ENCODE measurements around the gene PTPRF.

Gene PTPRF

GRCh38 chr1:43554444-43554992 lies 23.8 kb downstream of the PTPRF start:
- peak; percentile 41 for DNase-seq

DNA sequence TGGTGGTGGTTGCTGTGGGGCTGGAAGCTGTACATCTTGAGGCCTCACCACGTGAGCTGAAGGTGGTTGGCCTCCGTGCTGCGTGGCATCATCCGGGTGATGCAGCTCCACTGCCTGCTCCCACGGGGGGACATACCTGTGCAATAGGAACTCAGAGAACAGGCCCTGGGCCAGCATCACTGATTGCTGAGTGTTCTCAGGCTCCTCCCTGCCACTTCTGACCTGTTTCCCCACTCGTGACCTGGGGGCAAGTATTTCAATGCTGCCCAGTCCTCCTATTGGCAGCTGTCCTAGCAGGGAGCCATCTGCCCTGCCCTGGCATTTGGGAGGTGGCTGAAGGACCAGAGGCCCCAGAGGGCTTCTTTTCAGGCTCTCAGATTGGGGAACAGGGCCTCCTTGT lies 26.1 kb downstream of the PTPRF start:
- no peak for DNase-seq

- no peak for DNase-seq
These were observed 27.1 kb downstream of the PTPRF start for GRCh38 chr1:43557744-43558245.

- DNase-seq = no peak
These were observed 27.7 kb downstream of the PTPRF start for GRCh38 chr1:43558346-43558841.

DNA sequence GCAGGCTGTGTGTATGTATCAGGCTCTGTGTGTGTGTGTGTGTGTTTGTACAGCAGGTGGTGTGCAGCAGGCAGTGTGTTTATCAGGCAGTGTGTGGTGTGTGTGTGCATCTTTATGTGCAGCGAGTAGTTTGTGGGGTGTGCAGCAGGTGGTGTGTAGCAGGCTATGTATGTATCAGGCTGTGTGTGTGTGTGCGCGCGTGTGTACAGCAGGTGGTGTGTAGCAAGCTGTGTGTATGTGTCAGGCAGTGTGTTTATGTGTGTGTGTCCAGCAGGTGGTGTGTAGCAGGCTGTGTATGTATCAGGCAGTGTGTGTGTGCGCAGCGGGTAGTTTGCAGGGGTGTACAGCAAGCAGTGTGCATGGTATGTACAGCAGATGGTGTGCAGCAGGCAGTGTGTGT lies 29.0 kb downstream of the PTPRF start:
- DNase-seq = no peak

DNA sequence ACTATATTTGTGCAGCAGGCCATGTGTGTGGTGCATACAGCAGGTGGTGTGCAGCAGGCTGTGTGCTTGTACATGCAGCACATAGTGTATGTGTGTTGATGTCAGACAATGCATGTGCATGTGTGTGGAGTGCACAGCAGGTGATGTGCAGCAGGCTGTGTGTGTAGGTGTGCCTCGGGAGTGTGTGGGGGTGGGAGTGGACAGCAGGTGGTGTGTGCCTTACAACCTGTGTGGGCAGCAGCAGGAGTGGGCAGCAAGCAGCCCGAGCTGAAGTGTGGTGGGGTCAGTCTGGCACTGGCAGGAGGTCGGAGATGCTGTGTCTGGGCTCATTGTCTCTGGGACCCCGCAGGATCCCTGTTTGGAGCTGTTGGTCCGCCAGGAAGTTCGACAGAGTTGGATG lies 29.6 kb downstream of the PTPRF start:
- DNase-seq = no peak

DNA sequence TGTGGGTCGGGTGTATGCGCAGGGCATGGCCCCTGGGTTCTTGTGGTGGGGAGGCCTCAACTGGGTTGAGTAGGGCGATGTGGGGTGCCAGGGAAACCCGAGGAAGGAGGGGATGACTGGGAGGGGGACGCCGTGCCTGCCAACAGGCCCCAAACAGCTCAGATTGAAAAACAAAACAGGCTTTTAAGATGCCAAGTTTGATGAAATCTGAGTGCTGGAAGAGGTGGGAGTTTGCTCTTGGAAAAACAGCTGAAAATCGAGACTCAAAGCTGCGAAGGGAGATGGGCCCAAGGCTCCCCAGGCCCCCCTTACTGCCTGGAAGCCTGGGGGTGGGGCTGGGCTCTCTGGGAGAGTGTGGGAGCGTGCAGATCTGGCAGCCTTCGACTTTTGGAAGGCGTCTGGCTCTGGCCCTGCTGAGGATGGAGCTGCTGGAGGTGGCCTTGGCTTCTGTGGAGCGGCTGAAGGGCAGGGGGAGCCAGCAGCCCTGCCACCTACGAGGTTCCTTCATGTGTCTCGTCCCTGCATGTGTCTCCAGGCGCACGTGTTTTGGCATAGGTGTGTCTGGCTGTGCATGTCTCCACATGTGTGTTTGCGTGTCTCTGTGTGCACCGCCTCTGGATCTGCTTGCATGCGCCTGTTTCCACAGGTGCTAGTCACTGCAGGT lies 33.3 kb downstream of the PTPRF start:
- peak; percentile 88 for DNase-seq

DNA sequence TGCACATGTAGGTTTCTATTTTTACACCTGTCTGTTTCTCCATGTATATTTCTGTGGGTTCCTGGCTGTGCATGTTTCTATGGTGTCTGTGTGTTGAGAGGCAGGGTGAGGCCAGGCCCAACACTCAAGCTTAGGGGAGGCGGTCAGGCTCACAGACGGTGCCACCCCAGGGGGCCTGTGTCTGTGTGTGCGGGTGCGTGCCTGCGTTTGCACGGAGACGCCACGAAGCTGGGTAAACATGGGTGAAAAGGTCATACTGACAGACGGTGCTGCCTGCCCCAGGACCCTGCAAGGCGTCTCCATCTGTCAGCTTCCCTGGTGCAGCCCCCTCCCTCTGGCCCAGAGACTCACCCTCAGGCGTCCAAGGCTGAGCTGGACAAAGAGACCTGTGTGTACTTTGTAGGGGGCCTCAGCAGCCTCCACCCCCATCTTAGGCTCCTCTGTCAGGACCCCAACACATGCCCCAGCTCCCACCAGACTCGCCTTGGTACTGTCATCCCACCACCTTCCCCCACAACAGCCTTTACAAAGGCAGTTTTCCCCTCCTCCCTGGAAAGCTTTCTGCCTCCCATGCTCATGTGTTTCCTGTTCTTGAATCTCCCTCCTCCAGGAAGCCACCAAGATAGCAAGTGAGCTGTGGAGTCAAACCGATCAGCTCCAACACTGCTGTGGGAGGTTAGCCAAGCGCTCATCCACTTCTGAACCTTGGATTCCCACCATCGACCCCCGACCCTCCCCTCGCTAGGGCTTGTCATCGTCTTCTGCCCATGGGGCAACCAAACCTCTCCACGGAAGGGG lies 34.1 kb downstream of the PTPRF start:
- peak; percentile 90 for DNase-seq

- peak; percentile 69 for DNase-seq
These were observed 35.1 kb downstream of the PTPRF start for GRCh38 chr1:43565600-43566360.

DNA sequence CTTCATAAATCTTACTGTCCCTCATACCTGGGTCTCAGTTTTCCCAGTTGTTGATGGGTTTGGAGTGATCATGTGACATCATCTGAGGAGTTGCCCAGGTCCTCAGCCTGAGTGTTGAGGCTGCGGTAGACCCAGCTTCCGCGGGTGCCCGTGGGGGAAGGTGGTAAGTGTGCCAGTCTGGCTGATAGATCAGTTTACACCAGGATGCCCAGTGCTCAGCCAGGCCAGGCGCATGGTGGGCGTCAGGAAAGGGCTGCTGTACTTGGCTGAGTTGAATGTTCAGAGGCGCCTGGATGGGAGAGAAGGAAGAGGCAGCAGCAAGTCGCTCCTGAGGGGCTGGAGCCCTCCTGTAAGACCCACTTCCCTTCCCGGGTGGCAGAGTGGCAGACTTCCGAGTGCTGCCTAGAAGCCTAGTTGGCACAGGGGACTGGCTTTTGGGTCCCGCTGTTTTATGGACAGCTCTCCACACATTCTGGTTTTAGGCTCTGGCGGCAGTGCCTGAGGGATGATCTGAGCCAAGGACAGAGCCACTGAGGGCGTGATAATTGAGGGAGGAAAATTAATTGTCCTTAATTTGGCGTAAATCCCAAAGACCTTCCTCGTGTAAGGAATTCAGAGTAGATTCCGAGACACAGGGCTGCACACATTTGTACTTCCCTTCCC lies 35.8 kb downstream of the PTPRF start:
- DNase-seq = no peak

DNA sequence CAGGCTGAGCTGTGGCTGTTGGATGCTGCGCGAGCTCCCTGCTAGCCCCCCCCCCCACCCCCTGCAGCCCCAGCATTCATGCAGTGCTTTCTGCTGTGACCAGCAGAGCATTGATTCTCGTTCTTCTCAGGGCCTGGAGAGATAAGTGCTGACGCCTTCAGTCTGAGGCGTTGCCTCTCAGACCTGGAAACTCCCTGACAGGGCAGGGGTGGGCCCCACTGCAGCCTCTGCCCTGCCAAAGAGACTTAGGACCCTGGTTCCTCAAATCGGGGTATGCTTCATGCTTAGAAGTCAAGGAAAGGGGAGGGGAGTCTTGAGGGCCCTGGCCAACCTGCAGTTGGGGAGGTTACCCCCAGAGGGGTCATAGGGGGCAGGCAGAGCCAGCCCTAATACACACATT lies 38.5 kb downstream of the PTPRF start:
- DNase-seq = no peak

- DNase-seq = no peak
These were observed 39.6 kb downstream of the PTPRF start for GRCh38 chr1:43570277-43570676.

- DNase-seq = no peak
These were observed 40.0 kb downstream of the PTPRF start for GRCh38 chr1:43570715-43571114.

DNA sequence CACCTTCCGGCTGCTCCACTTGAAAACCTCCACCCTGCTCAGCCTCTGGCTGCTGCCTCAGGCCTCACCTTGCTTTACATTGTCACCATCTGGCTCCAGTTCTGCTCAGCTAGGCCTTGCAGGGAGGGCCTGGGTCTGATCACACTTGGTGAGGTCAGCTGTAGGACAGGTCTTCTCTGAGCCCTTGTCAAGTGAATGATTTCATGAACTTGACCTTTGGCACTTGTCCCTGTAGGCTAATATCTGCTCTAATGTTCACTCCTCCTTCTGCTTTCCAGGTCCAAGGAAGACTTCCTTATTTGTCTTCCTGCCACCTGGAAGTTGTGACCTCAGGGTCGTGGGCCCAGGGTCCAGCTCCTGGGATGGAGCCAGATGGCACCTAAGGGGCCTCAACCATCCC lies 41.4 kb downstream of the PTPRF start:
- DNase-seq = no peak

GRCh38 chr1:43572538-43572937 lies 41.9 kb downstream of the PTPRF start:
- no peak for DNase-seq

- no peak for DNase-seq
These were observed 42.5 kb downstream of the PTPRF start for GRCh38 chr1:43573066-43573800.

DNA sequence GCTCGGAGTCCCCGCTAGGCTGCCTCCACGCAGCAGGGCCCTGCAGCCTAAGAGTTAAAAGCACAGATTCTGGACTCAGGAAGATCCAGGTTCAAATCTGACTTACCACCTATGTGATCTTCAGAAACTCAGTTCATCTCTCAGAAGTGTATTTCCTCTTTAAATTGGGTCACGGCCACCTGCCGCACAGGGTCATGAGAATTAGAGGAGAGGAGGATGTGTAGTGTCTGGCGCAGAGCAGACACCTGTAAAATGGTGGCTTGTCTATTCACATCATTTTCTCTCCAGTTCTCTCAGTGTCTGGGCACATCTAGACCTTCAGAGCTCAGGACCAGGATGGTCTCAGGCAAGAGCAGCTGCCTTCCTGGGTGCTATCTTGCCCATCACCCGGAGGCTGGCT lies 45.8 kb downstream of the PTPRF start:
- no peak for DNase-seq

DNA sequence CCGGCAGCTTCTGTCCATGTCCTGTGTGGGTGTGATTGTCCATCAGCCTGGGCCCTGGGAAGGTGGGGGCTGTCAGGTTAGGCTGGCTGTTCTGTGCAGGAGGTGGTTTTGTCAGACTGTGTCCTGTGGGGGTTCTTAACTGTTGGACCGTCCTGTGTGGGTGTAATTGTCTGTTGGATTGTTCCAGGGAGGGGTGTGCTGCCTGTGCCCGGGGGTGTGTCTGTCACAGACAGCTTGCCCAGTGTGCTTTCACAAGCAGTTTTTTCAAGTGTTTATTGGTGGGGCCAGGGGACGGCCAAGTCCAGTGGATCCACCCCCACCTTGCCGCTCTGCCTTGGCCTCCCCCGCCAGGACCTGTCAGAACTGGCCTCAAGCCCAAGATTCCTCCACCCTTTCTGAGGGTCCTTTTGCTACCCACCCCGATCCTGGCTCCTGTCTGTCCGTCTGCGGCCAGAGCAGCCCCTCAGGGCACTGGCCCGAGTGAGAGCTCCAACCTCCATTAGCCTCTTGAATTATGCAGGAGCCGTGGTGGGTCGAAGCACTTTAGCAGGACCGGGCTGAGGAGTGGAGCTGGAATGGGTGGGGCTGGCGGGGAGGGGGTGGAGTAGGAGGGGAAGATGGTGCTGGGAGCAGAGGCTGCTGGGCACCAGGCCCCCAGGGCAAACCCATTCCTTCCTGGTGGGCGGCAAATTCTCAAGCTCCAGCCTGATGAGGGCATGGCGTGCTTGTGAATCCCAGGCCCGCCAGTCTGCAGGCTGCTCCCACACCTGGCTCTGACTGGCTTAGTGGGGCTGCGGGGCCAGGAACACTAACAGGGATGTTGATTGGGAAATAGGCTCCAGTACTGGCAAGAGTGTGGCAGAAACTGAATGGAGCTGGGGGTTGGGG lies 47.2 kb downstream of the PTPRF start:
- no peak for DNase-seq

DNA sequence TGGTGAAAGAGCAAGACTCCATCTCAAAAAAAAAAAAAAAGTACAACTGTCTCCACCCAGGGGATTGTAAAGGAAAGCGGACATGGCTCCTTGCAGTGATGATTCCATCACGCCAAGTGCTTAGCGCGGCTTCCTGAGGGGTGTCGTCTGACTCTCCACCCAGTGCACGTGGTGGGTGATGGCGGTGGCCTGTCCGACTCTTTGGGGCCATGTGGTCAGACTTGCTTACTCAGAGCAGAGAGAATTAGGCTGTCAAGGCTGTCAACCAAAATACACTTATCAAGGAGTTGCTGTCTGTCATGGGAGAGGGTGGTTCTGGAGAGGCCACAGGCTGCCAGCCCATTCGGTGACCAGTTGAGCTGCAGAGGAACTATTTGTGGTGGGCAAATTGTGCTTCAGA lies 49.4 kb downstream of the PTPRF start:
- no peak for DNase-seq

- peak; percentile 91 for DNase-seq
These were observed 51.5 kb downstream of the PTPRF start for GRCh38 chr1:43582162-43582566.

DNA sequence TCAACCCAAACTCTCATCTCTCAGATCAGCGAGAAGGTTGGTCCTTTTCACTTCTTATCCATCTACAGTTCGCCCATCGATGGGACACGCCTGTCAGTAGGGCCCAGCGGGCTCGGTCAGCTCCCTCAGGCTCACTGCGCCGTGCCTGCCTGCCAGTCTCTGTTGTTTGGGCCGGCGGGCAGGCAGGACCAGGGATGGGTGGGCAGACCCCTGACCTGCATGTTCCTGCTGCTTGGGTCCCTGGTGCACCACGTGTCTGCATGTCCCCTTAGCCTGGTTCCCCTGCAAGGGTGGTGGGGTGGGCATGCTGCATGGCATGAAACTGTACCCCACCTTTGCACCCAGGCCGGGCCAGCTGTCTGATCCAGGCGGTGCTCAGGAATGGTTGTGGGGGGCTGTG lies 52.4 kb downstream of the PTPRF start:
- no peak for DNase-seq

Data from NCI-H2171 (cell line).